LNCAP (cell line): ENCODE measurements around the gene FAM187B.

ENCODE experiments used
- TF ChIP-seq, protein P1 (sequence below): fragments of 450-650 bp; IDR thresholded peaks from 2 replicates; pipeline ENCODE4 v1.5.1; 2017; ENCODE audit warnings: mild to moderate bottlenecking

The FAM187B gene

DNA sequence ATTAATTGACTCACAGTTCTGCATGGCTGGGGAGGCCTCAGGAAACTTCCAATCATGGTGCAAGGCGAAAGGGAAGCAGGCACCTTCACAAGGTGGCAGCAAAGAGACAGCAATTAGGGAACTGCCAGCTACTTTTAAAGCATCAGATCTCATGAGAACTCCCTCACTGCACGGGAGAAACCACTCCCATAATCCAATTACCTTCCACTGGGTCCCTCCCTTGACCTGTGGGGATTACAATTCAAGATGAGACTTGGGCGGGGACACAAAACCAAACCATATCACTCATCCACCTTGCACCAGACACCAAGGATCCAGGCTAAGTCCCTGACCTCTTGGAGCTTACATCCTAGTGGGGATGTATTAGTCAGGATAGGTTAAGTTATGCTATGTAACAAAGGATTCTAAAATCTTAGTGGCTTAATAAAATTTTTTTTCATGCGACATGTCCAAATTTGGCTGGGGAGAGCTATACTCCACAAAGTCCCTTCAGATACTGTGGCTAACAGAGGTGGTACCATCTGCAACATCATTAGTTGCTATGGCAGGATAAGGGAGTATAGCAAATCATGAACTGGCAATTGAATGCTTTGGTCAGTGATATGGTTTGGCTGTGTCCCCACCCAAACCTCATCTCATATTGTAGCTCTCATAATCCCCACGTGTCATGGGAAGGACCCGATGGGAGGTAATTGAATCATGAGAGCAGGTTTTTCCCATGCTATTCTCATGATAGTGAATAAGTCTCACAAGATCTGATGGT is 8.3 kb upstream of the FAM187B start:
- TF ChIP-seq, protein P1, sequence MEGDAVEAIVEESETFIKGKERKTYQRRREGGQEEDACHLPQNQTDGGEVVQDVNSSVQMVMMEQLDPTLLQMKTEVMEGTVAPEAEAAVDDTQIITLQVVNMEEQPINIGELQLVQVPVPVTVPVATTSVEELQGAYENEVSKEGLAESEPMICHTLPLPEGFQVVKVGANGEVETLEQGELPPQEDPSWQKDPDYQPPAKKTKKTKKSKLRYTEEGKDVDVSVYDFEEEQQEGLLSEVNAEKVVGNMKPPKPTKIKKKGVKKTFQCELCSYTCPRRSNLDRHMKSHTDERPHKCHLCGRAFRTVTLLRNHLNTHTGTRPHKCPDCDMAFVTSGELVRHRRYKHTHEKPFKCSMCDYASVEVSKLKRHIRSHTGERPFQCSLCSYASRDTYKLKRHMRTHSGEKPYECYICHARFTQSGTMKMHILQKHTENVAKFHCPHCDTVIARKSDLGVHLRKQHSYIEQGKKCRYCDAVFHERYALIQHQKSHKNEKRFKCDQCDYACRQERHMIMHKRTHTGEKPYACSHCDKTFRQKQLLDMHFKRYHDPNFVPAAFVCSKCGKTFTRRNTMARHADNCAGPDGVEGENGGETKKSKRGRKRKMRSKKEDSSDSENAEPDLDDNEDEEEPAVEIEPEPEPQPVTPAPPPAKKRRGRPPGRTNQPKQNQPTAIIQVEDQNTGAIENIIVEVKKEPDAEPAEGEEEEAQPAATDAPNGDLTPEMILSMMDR, result no peak

DNA sequence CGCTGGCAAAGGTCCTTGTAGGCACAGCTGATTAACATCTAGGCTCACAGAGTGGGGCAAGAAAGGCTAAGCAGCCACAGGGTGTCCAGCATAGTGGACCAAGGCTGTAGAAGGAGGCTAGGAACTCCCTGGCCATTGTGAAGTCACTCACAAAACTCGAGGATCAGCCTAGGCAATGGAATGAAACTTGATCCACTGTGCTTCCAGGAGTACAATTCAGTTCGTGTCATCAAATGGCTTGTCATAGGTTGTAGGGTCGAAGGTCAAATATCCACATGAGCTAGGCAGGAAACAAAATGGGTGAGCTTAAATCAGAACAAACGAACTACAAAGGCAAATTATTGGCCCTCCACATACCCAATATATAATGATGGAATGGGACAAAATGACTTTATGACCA is 4.4 kb upstream of the FAM187B start:
- TF ChIP-seq, protein P1, result no peak

DNA sequence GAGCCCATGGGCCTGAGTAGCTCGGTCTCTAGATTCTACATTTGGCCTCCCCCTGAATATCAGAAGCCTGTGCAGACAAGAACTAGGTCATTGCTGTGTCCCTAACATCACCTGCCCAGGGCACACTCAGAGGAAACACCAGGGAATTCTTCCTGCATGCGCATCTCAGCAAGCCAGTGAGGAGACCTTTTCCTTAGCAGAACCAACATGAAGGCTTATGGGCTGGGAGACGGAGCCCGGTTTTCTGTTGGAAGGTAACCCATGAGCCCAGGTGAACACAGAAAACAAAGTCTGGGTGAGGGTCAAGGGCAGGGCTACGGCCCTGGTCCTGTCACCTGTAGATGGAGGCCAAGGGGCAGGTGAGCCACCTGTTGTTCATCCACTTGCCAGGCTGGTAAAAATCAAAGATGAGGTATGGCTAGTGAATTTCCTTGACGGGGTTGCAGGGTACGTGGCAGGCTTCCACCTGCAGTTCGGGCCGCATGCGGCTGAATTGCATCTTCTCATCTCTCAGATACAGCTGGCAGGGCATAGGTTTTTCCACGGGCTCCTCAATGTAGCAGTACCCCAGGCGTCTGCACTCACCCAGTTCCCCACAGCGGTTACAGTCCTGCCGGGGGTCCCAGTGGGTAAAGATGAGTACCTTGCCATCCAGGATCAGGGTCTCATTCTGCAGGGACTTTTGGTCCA is 3.6 kb upstream of the FAM187B start:
- TF ChIP-seq, protein P1, result no peak

DNA sequence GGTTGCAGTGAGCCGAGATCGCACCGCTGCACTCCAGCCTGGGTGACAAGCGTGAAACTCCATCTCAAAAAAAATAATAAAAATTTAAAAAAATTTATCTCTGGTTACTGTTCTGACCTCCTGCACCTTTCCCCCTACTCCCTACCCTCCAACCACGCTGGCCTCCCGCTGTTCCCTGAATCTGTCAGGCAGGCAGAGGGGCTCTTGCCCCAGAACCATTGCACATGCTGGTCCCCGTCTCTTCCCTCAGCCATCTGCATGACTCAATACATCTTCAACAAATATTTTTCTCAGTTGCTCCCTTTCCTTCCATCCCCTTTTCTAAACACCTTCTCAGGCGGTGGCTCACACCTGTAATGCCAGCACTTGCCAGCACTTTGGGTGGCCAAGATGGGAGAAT is 1.1 kb upstream of the FAM187B start:
- TF ChIP-seq, protein P1, result no peak

DNA sequence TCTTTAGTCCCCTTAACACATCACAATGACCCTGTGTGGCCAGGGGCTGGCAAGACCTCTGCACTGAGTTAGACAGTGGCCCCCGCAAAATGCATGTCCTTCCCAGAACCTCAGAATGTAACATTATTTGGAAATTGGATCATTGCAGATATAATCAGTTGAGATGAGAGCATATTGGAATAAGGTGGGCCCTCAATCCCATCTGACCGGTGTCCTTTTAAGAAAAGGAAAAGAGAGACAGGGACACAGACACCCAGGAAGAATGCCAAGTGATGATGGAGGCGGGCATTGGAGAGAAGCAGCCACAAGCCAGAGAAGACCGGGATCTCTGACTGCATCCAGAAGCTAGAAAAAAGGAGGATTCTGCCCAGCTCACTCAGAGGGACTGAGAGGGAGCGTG is 1.8 kb downstream of the FAM187B start:
- TF ChIP-seq, protein P1, result no peak

DNA sequence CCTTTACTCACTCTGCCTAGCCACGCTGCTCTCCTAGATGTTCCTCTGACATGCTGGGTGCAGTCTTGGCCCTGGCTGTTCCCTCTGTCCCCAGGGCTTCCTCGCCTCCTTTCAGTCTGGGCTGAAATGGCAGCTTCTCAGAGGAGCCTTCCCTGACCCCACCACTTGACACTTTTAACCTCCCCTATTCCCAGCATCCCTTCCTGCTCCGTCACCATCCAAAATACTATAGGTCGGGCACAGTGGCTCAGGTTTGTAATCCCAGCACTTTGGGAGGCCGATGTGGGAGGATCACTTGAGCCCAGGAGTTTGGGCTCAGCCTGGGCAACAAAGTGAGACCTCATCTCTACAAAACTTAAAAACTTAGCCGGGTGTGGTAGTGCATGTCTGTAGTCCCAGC is 2.6 kb downstream of the FAM187B start:
- TF ChIP-seq, protein P1, result no peak

DNA sequence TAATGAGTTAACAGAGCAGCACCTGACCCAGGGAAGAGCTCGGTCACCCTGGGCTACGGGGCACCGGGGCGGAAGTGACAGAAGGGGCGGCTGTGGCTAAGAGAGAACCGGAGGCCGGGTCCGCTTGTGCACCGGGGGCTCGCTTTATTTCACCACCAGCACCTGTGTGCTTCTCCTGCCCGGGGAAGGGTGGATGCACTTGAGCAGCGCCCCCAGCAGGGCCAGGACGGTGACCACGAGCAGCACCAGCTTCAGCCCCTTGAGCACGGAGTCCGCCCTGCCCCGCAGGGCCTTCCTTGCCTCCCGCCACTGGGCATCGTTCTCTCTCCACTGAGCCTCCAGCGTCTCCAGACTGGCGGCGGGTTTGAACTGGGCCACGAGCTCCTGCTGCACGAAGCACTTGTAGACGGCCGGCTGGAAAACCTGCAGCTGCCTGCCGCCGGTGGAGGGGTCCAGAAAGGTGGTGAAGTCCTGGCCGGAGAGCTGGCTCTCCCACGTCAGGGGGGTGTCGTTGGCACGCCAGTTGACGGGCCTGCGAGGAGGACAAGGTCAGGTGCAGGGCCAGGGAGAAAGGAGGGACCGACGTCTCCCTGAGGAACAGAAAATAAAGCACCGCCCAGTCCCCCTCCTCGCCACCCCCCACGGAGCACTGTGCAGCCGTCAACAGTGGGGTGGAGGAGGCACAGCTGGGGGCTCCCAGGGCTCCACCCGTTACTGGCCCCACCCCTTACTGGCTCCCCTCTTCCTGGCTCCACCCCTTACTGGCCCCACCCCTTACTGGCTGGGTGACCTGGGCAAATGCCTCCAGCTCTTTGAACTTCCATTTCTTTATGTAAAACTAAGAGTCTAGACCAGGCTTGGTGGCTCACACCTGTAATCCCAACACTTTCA is 3.6 kb downstream of the FAM187B start:
- TF ChIP-seq, protein P1, result no peak
